GM18502 (cell line): Measurements from ENCODE around the gene CADM2.
"Not testable (repeated sequence)": the region's sequence is repeated elsewhere in the genome, so short reads cannot be mapped to it uniquely, and the experiment has no call there.

Experiments used
- ATAC-seq: cut with Tn5 transposase; IDR thresholded peaks from one replicate; pipeline ENCODE4 v1.9.1; 2021; ENCODE audit warnings: mild to moderate bottlenecking; ENCODE audit not compliant: unreplicated experiment, poor library complexity

The CADM2 gene

GRCh38 chr3:85605066-85605465, 646.3 kb downstream of the CADM2 start:
- no peak for ATAC-seq

GRCh38 chr3:85626662-85627061, 667.9 kb downstream of the CADM2 start:
- ATAC-seq, result no peak

- no peak for ATAC-seq
Observed at GRCh38 chr3:85627932-85628331, 669.1 kb downstream of the CADM2 start.

- no peak for ATAC-seq
Observed at GRCh38 chr3:85631070-85631469, 672.3 kb downstream of the CADM2 start.

- ATAC-seq, result no peak
Observed at GRCh38 chr3:85632921-85633320, 674.1 kb downstream of the CADM2 start.

- no peak for ATAC-seq
Observed at GRCh38 chr3:85652360-85652759, 693.6 kb downstream of the CADM2 start.

- ATAC-seq, result no peak
Observed at GRCh38 chr3:85660451-85660850, 701.7 kb downstream of the CADM2 start.

GRCh38 chr3:85662462-85662861, 703.7 kb downstream of the CADM2 start:
- no peak for ATAC-seq

GRCh38 chr3:85667744-85668143, 709.0 kb downstream of the CADM2 start:
- ATAC-seq, result no peak

GRCh38 chr3:85670634-85671205, 711.9 kb downstream of the CADM2 start:
- ATAC-seq, result no peak

- ATAC-seq, result no peak
Observed at GRCh38 chr3:85672761-85673160, 714.0 kb downstream of the CADM2 start.

- ATAC-seq, result no peak
Observed at GRCh38 chr3:85678713-85679112, 719.9 kb downstream of the CADM2 start.

- no peak for ATAC-seq
Observed at GRCh38 chr3:85681906-85682305, 723.1 kb downstream of the CADM2 start.

GRCh38 chr3:85691196-85691595, 732.4 kb downstream of the CADM2 start:
- ATAC-seq, result no peak

- ATAC-seq, result no peak
Observed at GRCh38 chr3:85697156-85697555, 738.4 kb downstream of the CADM2 start.

GRCh38 chr3:85706130-85706529, 747.3 kb downstream of the CADM2 start:
- ATAC-seq, result no peak

- not testable (repeated sequence) for ATAC-seq
Observed at GRCh38 chr3:85708325-85708724, 749.5 kb downstream of the CADM2 start.

GRCh38 chr3:85709346-85709892, 750.6 kb downstream of the CADM2 start:
- no peak for ATAC-seq

GRCh38 chr3:85710490-85710889, 751.7 kb downstream of the CADM2 start:
- ATAC-seq, result no peak

- no peak for ATAC-seq
Observed at GRCh38 chr3:85721409-85722145, 762.8 kb downstream of the CADM2 start.

- no peak for ATAC-seq
Observed at GRCh38 chr3:85725809-85726208, 767.0 kb downstream of the CADM2 start.

GRCh38 chr3:85726241-85726640, 767.5 kb downstream of the CADM2 start:
- ATAC-seq, result no peak
